ENCODE results near the gene KCNH2. TPM values are rescaled to one million over a fixed set of nuclear protein-coding genes. Genes with fewer than 3 reads are reported as not detected.

KCNH2 gene
- total and polyA plus RNA-seq, 3 experiments from 2014 or later: 0.11 to 0.63 (median 0.24) TPM

GRCh38 chr7:150986556-150986955, 8.4 kb upstream of the KCNH2 start:
- no peaks in the 10 kb centered on the region for H3K27me3 ChIP-seq (ENCODE audit: insufficient read depth, low read length, poor library complexity, severe bottlenecking)
- peaks cover 17% of the 10 kb centered on the region for H3K4me1 ChIP-seq (ENCODE audit: insufficient read depth, low read length)
- DNase-seq: no peak
- H3K9me3 Mint-ChIP-seq: peaks cover 6 to 19% (median 14%) of the 10 kb centered on the region in 5 donors
- H3K9me3 ChIP-seq (ENCODE audit: low read length): peaks cover 12% of the 10 kb centered on the region
- H3K27me3 Mint-ChIP-seq: peaks cover 27 to 47% of the 10 kb centered on the region in 2 donors
- H3K27ac ChIP-seq (ENCODE audit: low read depth, low read length): no peak overlapping the region
- no peak overlapping the region for H3K4me3 ChIP-seq (ENCODE audit: low read length)
- H3K4me1 Mint-ChIP-seq: peaks cover 12 to 24% (median 15%) of the 10 kb centered on the region in 3 donors
- CTCF ChIA-PET: interaction anchor here (0.7 to 5.5 kb wide), 11 partner anchors 8 to 109 kb away, joined by 3 to 33 read pairs (median 13); no protein-coding TSS in a partner anchor
- no peak overlapping the region for H3K27ac Mint-ChIP-seq
- H3K36me3 ChIP-seq (ENCODE audit: insufficient read depth, low read length): no peaks in the 10 kb centered on the region
- POLR2A ChIA-PET: interaction anchor here (0.7 kb wide), 1 partner anchor 32 kb away, joined by 6 read pairs; no protein-coding TSS in a partner anchor
- no peak overlapping the region for H3K4me3 Mint-ChIP-seq
- H3K36me3 Mint-ChIP-seq: peaks cover 0 to 15% (median 0%) of the 10 kb centered on the region in 3 donors

- H3K4me3 Mint-ChIP-seq: no peak overlapping the region
- ChIA-PET POLR2A (no interaction called here), CTCF (interaction anchor here (0.7 to 5.5 kb wide), 16 partner anchors 8 to 125 kb away, joined by 3 to 33 read pairs (median 6); partner anchors contain the start of gene ABCB8)
- DNase-seq: peak in 2 of 5 donors; percentile 33 to 46
- Histone ChIP-seq H3K4me1 (ENCODE audit: insufficient read depth, low read length) (peaks cover 17% of the 10 kb centered on the region), H3K27me3 (ENCODE audit: insufficient read depth, low read length, poor library complexity, severe bottlenecking) (peaks cover 4% of the 10 kb centered on the region), H3K4me3 (ENCODE audit: low read length) (no peak overlapping the region), H3K27ac (ENCODE audit: low read depth, low read length) (no peak overlapping the region), H3K9me3 (ENCODE audit: low read length) (peaks cover 12% of the 10 kb centered on the region), H3K36me3 (ENCODE audit: insufficient read depth, low read length) (no peaks in the 10 kb centered on the region)
- H3K27me3 Mint-ChIP-seq: peaks cover 31 to 52% of the 10 kb centered on the region in 2 donors
- peak overlapping the region in 1 of 8 donors; percentile 43 for H3K27ac Mint-ChIP-seq
- peaks cover 0 to 12% (median 0%) of the 10 kb centered on the region in 3 donors for H3K36me3 Mint-ChIP-seq
- peaks cover 12 to 24% (median 15%) of the 10 kb centered on the region in 3 donors for H3K4me1 Mint-ChIP-seq
- peaks cover 6 to 18% (median 11%) of the 10 kb centered on the region in 5 donors for H3K9me3 Mint-ChIP-seq
Observed at GRCh38 chr7:150986099-150986512, 8.0 kb upstream of the KCNH2 start.

DNA sequence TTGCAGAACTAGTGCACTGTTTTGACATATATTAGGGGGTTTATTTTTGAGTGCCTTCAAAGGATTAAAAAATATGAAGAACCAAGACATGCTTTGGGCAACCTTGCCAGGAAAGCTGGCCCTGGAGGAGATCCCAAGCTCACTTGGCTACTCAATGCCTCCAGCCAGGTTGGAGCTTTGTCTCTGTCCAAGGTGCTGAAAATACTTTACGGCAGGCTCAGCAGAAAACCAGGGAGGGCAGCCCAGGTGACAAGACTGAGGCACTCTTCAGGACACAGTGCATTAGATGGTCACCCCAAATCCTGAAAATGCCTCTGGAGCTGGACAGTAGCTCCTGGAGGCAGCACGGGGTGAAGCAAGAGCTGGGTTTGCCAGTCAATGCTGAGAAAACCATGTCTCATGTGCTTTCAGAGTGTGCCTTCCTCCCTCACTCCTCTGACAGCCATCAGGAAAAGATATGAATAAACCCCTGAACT, 5.8 kb upstream of the KCNH2 start:
- peaks cover 19% of the 10 kb centered on the region for H3K4me1 ChIP-seq (ENCODE audit: insufficient read depth, low read length)
- H3K27ac Mint-ChIP-seq: peak overlapping the region in 1 of 8 donors; percentile 30
- H3K9me3 ChIP-seq (ENCODE audit: low read length): no peaks in the 10 kb centered on the region
- H3K4me3 ChIP-seq (ENCODE audit: low read length): no peak overlapping the region
- H3K27me3 ChIP-seq (ENCODE audit: insufficient read depth, low read length, poor library complexity, severe bottlenecking): peaks cover 15% of the 10 kb centered on the region
- ChIA-PET CTCF (interaction anchor here (1.0 to 5.5 kb wide), 13 partner anchors 10 to 535 kb away, joined by 3 to 33 read pairs (median 6); partner anchors contain the start of gene SLC4A2), POLR2A (interaction anchor here (0.8 to 1.5 kb wide), 2 partner anchors 9 to 30 kb away, joined by 3 to 7 read pairs; no protein-coding TSS in a partner anchor)
- H3K9me3 Mint-ChIP-seq: peaks cover 0 to 2% (median 0%) of the 10 kb centered on the region in 5 donors
- peaks cover 13 to 27% (median 14%) of the 10 kb centered on the region in 3 donors for H3K4me1 Mint-ChIP-seq
- no peak overlapping the region for H3K4me3 Mint-ChIP-seq
- H3K27me3 Mint-ChIP-seq: peaks cover 41 to 52% of the 10 kb centered on the region in 2 donors
- H3K36me3 ChIP-seq (ENCODE audit: insufficient read depth, low read length): no peaks in the 10 kb centered on the region
- H3K36me3 Mint-ChIP-seq: no peaks in the 10 kb centered on the region
- H3K27ac ChIP-seq (ENCODE audit: low read depth, low read length): no peak overlapping the region
- DNase-seq: peak in 3 of 5 donors; percentile 18 to 50 (median 26)

GRCh38 chr7:150982351-150982750, 4.2 kb upstream of the KCNH2 start:
- H3K4me3 Mint-ChIP-seq: no peak overlapping the region
- POLR2A ChIA-PET: no interaction called here
- peaks cover 45 to 52% of the 10 kb centered on the region in 2 donors for H3K27me3 Mint-ChIP-seq
- H3K27ac ChIP-seq (ENCODE audit: low read depth, low read length): no peak overlapping the region
- no peak overlapping the region for H3K4me3 ChIP-seq (ENCODE audit: low read length)
- no peak overlapping the region for H3K27ac Mint-ChIP-seq
- peaks cover 11% of the 10 kb centered on the region for H3K4me1 ChIP-seq (ENCODE audit: insufficient read depth, low read length)
- peaks cover 0 to 3% (median 0%) of the 10 kb centered on the region in 5 donors for H3K9me3 Mint-ChIP-seq
- H3K4me1 Mint-ChIP-seq: peaks cover 9 to 22% (median 13%) of the 10 kb centered on the region in 3 donors
- no peaks in the 10 kb centered on the region for H3K9me3 ChIP-seq (ENCODE audit: low read length)
- no peaks in the 10 kb centered on the region for H3K36me3 ChIP-seq (ENCODE audit: insufficient read depth, low read length)
- H3K27me3 ChIP-seq (ENCODE audit: insufficient read depth, low read length, poor library complexity, severe bottlenecking): peaks cover 22% of the 10 kb centered on the region
- no peak for DNase-seq
- H3K36me3 Mint-ChIP-seq: no peaks in the 10 kb centered on the region
- CTCF ChIA-PET: interaction anchor here (1.3 to 5.5 kb wide), 4 partner anchors 20 to 84 kb away, joined by 3 to 29 read pairs (median 14); no protein-coding TSS in a partner anchor

DNA sequence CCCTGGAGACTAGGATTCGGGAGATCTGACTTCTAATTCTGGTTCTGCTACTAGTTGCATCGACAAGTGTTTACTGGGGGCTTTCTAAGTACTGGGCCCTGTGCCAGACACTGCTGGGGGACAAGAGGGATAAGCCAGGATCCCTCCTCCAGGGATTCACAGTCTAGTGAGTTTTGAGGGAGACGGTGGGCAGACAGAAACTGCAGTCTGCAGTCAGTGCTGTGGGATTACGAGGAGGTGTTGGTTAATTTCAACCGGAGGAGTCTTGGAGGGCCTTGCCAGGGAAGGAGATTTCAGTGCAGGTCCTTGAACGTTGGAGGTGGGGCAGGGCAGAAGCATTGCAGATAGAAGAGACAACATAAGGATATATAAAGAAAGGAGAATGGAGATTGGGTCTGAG, 3.5 kb upstream of the KCNH2 start:
- Mint-ChIP-seq H3K4me1 (peaks cover 16 to 29% (median 20%) of the 10 kb centered on the region in 3 donors), H3K27me3 (peaks cover 52 to 59% of the 10 kb centered on the region in 2 donors), H3K9me3 (peaks cover 0 to 3% (median 0%) of the 10 kb centered on the region in 5 donors), H3K4me3 (no peak overlapping the region), H3K27ac (no peak overlapping the region), H3K36me3 (no peaks in the 10 kb centered on the region)
- no peak for DNase-seq
- H3K36me3 ChIP-seq (ENCODE audit: insufficient read depth, low read length): no peaks in the 10 kb centered on the region
- ChIA-PET POLR2A (no interaction called here), CTCF (interaction anchor here (1.3 kb wide), 1 partner anchor 19 kb away, joined by 3 read pairs; no protein-coding TSS in a partner anchor)
- no peaks in the 10 kb centered on the region for H3K9me3 ChIP-seq (ENCODE audit: low read length)
- H3K27ac ChIP-seq (ENCODE audit: low read depth, low read length): no peak overlapping the region
- peaks cover 18% of the 10 kb centered on the region for H3K4me1 ChIP-seq (ENCODE audit: insufficient read depth, low read length)
- H3K4me3 ChIP-seq (ENCODE audit: low read length): no peak overlapping the region
- peaks cover 29% of the 10 kb centered on the region for H3K27me3 ChIP-seq (ENCODE audit: insufficient read depth, low read length, poor library complexity, severe bottlenecking)

GRCh38 chr7:150980663-150981062, 2.5 kb upstream of the KCNH2 start:
- H3K27ac Mint-ChIP-seq: no peak overlapping the region
- no peak overlapping the region for H3K4me3 Mint-ChIP-seq
- Histone ChIP-seq H3K36me3 (ENCODE audit: insufficient read depth, low read length) (no peaks in the 10 kb centered on the region), H3K4me3 (ENCODE audit: low read length) (no peak overlapping the region), H3K27me3 (ENCODE audit: insufficient read depth, low read length, poor library complexity, severe bottlenecking) (peaks cover 36% of the 10 kb centered on the region), H3K4me1 (ENCODE audit: insufficient read depth, low read length) (peaks cover 27% of the 10 kb centered on the region), H3K9me3 (ENCODE audit: low read length) (no peaks in the 10 kb centered on the region), H3K27ac (ENCODE audit: low read depth, low read length) (no peak overlapping the region)
- CTCF ChIA-PET: interaction anchor here (0.8 to 3.0 kb wide), 6 partner anchors 8 to 82 kb away, joined by 3 to 13 read pairs (median 6); no protein-coding TSS in a partner anchor
- no peak for DNase-seq
- no peaks in the 10 kb centered on the region for H3K36me3 Mint-ChIP-seq
- peaks cover 0 to 3% (median 0%) of the 10 kb centered on the region in 5 donors for H3K9me3 Mint-ChIP-seq
- POLR2A ChIA-PET: no interaction called here
- H3K27me3 Mint-ChIP-seq: peaks cover 53 to 58% of the 10 kb centered on the region in 2 donors
- peaks cover 16 to 23% (median 17%) of the 10 kb centered on the region in 3 donors for H3K4me1 Mint-ChIP-seq

DNA sequence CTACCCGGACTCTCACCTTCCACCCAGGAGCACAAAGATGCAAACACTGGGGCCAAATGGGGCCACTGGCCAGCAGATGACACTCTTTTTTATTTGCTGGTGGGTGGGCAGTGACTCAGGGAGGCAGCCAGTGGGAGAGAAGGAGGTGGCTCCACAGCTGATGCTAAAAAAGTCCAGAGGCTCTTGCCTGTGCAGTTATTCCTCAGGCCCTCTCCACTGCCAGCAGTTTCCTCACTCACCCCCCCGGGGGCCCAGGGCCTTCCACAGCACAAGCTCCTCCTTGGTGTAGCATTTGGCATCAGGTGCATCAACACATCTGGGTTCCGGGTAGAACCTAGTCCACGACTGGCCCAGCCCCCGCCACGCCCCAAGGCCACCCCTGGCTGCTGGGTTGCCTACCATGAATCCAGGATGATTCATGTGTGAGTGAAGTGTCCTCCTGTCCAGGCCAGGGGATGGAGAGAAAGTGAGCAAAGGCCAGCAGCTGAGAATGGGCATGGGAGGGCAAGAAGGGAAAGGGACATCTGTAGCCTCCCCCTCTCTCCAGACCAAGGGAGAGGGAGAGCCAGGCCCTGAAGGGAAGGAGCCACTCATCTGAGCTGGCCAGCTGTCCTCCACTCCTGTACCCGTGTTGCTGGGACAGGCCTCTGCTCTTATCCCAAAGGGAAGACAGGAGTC, 1.7 kb upstream of the KCNH2 start:
- no peaks in the 10 kb centered on the region for H3K36me3 Mint-ChIP-seq
- Histone ChIP-seq H3K27ac (ENCODE audit: low read depth, low read length) (no peak overlapping the region), H3K9me3 (ENCODE audit: low read length) (no peaks in the 10 kb centered on the region), H3K36me3 (ENCODE audit: insufficient read depth, low read length) (no peaks in the 10 kb centered on the region), H3K4me1 (ENCODE audit: insufficient read depth, low read length) (peaks cover 33% of the 10 kb centered on the region), H3K27me3 (ENCODE audit: insufficient read depth, low read length, poor library complexity, severe bottlenecking) (peaks cover 36% of the 10 kb centered on the region), H3K4me3 (ENCODE audit: low read length) (no peak overlapping the region)
- peaks cover 0 to 3% (median 0%) of the 10 kb centered on the region in 5 donors for H3K9me3 Mint-ChIP-seq
- ChIA-PET POLR2A (interaction anchor here (0.7 kb wide), 1 partner anchor 416 kb away, joined by 4 read pairs; no protein-coding TSS in a partner anchor), CTCF (interaction anchor here (0.8 to 3.0 kb wide), 8 partner anchors 9 to 81 kb away, joined by 3 to 13 read pairs (median 4); partner anchors contain the start of gene ABCB8)
- H3K27ac Mint-ChIP-seq: no peak overlapping the region
- H3K4me1 Mint-ChIP-seq: peaks cover 21 to 28% (median 22%) of the 10 kb centered on the region in 3 donors
- no peak for DNase-seq
- H3K27me3 Mint-ChIP-seq: peaks cover 55 to 57% of the 10 kb centered on the region in 2 donors
- H3K4me3 Mint-ChIP-seq: peak overlapping the region in 3 of 7 donors; percentile 20 to 44 (median 34)
